DMS153 (cell line): ENCODE measurements around the gene NEDD4L.
A peak's percentile ranks its signal among the peaks of the same experiment; 100 is the strongest.

ENCODE experiments used
- DNase-seq: peaks from one replicate; lab custom pipeline; 2025; lab: John Stamatoyannopoulos, UW

Gene NEDD4L

GRCh38 chr18:58095222-58095621 is 51.2 kb downstream of the NEDD4L start:
- DNase-seq: no peak

GRCh38 chr18:58095655-58096054 is 51.6 kb downstream of the NEDD4L start:
- DNase-seq: no peak

DNA sequence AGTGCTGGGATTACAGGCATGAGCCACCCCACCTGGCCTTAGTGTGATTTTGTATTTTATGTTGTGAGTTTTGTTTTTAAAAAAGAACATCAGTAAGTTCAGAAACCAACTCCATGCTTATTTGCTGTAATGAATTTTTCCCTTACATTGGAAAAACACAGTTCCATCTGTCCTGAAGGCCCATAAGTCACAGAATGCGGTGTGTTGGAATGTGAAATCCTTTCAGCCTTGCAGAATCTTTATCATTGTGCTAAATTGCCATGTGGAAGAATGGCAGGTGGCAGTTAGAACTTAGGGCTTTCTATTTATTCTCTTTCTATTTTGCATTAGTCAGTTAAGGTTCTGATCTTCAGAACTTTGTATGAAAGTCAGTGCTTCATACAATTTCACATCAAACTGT is 52.6 kb downstream of the NEDD4L start:
- DNase-seq: no peak

DNA sequence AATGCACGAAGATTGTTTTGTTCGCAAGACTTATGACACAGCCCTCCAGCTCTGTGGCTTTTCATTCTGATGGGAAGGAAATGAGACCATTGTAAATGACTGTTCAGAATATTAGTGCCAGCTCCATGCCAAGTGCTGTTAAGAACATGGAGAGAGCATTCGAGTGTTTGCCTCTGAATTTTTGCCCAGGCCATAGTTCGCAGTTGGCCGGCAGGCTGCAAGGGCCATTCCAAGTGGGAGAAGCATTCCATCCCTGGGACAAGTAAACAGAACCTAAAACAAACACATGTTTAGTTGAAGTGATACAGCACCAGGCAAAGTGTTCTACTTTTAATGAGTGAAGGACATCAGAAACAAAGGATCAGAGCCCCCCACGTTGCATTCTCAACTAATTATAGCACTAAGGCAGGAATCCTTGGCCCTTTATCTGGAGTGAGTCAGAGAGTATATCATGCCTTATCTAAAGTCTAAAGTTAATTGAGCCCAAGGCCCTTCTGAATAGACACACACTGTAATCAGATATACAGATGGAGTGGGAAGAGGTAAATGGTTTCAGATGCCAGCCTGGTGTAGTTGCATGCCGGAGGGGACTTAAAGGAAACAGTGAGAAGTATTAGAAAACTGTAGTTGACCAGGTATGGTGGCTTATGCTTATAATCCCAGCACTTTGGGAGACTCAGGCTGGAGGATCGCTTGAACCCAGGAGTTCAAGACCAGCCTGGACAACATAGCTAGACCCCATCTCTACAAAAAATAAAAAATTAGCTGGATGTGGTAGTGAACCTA is 53.3 kb downstream of the NEDD4L start:
- no peak for DNase-seq

- DNase-seq: no peak
Observed at GRCh38 chr18:58097907-58098166, 53.8 kb downstream of the NEDD4L start.

GRCh38 chr18:58098706-58099105 is 54.7 kb downstream of the NEDD4L start:
- no peak for DNase-seq

DNA sequence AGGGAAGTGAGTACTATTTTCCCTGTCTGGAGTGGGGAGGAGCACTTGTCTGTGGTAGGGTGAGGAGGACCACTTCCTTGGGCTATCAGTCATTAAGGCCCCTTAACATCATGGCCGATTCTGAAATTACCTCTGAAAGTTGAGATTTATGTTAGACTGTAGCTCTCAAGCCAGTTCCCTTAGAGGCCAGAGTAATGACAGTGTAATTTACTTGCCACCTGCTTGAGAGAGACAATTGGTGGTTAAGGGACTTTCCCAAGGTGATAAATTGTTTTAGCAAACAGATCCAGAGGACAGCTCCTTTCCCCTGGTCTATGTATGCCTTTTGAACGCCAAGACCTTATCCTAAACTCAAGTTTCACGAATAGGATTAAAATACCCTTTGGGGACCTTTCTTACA is 56.1 kb downstream of the NEDD4L start:
- DNase-seq: no peak

GRCh38 chr18:58101291-58101794 is 57.3 kb downstream of the NEDD4L start:
- no peak for DNase-seq

GRCh38 chr18:58102018-58102417 is 58.0 kb downstream of the NEDD4L start:
- no peak for DNase-seq

DNA sequence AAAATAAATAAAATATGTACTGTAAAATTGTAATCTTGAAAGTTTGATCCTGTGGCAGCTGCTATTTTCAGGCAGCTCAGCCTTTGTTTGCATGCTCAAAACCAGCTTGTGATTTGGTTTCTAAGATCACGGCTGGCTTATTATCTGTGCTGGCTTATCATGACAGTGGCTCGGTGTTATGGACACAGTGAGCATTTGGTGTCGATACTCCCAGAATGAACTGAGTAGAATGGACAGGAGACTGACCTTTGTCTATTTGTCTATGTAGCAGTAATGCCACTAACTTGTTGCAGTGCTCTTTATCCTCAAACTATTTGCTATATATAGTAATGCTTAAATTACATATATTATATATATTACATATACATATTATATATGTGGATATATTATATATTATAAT is 58.8 kb downstream of the NEDD4L start:
- DNase-seq: no peak

GRCh38 chr18:58103339-58103985 is 59.4 kb downstream of the NEDD4L start:
- DNase-seq: no peak

- DNase-seq: no peak
Observed at GRCh38 chr18:58104096-58104495, 60.1 kb downstream of the NEDD4L start.

DNA sequence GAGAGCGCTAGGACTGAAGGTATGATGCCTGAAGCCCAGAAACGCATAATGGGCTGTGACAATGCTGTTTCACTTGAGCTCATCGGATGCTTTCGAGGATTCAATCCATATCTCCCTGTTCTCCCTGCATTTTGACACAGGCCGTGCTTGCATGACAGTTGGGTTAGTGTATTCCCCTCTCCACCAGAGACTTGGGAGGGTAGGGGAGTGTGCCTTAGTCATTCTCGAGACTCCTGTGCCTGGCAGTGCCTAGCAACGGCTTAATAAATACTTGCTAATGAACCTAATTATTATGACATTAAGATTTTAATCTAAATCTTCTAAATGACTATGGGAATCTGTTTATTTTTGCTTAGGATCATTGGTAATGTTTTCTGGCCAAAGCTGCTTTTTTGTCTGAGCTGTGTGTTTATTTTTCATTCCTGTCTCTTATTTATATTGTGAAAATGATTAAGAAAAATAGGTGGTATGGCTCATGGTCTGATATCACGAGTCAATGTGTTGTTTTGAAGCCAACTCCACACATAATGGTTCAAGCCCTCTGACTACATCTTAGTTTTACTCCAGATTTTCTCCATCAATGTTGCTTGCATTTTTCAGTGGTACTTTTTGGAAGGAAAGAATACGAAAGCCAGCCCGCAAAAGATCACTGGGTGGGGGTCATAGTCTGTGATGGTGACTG is 61.3 kb downstream of the NEDD4L start:
- DNase-seq: no peak

DNA sequence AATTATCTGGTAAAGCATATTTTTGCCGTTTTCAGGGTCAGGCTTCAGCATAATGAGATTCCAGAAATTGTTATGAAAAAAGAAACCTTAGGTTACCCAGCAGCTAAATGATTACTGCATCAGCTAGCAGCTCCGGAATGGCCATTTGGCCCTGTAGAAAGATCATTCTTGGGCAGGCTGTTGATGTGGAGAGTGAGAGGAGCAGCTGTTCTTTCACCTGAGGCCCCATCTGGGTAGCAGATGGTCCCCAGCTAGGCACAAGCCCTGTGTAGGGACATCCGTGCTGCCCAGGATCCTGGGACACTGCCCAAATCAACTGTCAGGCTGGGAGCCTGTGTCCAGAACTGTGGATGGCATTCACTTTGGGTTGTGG is 61.8 kb downstream of the NEDD4L start:
- no peak for DNase-seq

DNA sequence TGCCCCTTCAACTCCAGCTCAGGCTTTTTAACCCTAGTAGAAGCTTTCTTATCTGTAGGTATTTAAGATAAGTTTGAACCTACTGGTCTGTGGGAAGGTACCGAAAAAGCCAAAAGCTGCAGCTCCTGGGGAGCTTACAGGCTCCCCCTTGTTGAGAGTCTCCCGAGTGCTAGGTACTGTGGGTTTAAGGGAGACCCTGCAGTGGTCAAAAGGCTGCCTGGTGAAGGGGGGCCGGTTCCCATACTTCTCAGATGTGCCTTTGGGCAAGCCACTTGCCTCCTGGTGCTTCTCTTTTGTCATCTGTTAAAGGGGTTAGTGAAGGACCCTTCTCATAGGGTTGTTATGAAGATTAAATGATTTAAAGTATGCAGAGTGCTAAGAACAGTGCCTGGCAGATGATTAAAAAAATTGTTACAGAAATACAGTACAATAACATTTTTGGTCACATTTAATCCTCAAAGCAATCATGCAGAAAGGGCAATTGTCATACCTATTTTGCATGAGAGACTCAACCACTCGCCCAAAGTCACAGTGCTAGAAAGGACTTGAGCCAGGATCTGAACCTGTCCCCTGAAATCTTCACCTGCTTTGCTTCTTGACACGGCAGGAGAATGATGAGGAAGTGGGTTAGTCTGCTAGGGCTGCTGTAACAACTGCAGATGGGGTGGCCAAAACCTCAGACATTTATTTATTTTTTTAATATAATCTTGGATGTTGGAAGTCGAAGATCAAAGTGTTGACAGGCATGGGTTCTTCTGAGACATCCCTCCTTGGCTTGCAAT is 62.5 kb downstream of the NEDD4L start:
- DNase-seq: no peak

DNA sequence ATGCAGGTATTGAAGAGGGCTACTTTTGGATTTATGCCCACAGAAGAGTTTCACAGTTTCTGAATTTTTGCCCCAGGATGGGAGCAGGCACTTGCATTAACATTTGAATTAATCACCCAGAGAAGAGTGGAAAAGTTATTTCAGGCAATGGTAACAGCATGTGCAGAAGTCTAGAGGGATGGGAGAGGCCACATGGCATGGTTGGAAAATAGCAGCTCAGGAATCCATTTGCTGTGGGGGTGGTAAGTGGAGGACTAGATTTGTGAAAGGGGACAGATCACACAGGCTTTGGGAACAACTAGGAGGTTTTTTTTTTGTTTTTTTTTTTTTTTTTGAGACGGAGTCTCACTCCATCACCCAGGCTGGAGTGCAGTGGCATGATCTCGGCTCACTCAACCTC is 65.2 kb downstream of the NEDD4L start:
- no peak for DNase-seq

GRCh38 chr18:58110398-58110797 is 66.4 kb downstream of the NEDD4L start:
- DNase-seq: no peak

- DNase-seq: no peak
Observed at GRCh38 chr18:58112174-58112573, 68.1 kb downstream of the NEDD4L start.

DNA sequence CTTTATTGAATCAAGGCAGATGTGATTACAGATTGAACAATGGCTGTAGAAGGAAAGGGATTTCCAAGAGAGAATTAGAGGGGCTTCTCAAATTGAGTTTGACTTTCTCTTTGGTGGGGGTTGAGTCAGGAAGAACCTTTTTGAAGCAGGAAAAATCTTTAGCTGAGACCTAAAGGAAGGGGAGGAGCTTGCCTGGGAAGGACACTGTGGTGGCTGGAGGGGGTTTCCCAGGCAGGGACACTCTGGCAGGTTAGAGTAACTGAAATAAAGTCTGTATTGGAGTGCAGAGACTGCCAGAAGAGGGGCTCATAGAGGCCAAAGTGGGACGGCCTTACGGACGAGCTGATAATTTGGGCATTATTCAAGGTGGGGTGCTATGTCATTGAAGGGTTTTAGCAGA is 69.3 kb downstream of the NEDD4L start:
- DNase-seq: no peak

GRCh38 chr18:58114766-58115165 is 70.7 kb downstream of the NEDD4L start:
- no peak for DNase-seq

GRCh38 chr18:58116818-58117217 is 72.8 kb downstream of the NEDD4L start:
- no peak for DNase-seq

DNA sequence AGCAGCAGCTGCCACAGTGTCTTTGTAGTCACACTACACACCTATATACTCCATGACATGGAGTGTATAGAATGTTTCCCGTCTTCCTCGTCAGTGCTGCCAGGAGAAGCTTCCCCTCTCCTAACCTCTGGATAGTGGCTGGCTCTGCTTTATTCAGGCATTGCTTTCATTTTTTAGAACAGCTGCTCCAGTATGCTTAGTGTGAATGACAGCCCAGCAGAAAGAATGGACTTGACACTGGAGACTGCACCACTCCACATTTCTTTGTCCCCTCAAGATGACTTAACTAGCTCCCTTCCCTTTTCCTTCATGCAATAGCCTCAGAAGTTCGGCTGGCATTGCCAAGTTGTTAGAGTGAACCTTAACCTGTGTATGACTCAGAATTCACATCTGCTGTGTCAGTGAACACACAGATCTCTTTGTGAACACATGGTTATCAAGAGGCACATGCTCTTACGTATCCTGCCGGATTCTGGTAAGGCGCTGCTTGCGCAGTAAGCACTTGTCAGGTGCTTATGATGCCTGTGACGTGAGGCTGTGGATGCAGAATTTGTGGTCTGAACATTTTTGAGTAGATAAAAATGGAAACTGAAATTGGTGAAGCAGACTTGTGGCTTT is 73.9 kb downstream of the NEDD4L start:
- peak; percentile 79 for DNase-seq
